GM19455 (cell line): ENCODE data around the gene MMP11.
"Not testable (repeated sequence)": the region's sequence is repeated elsewhere in the genome, so short reads cannot be mapped to it uniquely, and the experiment has no call there.

ENCODE experiments used
- ATAC-seq: cut with Tn5 transposase; IDR thresholded peaks from one replicate; pipeline ENCODE4 v1.9.1; 2021; ENCODE audit not compliant: unreplicated experiment

The MMP11 gene, protein sequence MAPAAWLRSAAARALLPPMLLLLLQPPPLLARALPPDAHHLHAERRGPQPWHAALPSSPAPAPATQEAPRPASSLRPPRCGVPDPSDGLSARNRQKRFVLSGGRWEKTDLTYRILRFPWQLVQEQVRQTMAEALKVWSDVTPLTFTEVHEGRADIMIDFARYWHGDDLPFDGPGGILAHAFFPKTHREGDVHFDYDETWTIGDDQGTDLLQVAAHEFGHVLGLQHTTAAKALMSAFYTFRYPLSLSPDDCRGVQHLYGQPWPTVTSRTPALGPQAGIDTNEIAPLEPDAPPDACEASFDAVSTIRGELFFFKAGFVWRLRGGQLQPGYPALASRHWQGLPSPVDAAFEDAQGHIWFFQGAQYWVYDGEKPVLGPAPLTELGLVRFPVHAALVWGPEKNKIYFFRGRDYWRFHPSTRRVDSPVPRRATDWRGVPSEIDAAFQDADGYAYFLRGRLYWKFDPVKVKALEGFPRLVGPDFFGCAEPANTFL

DNA sequence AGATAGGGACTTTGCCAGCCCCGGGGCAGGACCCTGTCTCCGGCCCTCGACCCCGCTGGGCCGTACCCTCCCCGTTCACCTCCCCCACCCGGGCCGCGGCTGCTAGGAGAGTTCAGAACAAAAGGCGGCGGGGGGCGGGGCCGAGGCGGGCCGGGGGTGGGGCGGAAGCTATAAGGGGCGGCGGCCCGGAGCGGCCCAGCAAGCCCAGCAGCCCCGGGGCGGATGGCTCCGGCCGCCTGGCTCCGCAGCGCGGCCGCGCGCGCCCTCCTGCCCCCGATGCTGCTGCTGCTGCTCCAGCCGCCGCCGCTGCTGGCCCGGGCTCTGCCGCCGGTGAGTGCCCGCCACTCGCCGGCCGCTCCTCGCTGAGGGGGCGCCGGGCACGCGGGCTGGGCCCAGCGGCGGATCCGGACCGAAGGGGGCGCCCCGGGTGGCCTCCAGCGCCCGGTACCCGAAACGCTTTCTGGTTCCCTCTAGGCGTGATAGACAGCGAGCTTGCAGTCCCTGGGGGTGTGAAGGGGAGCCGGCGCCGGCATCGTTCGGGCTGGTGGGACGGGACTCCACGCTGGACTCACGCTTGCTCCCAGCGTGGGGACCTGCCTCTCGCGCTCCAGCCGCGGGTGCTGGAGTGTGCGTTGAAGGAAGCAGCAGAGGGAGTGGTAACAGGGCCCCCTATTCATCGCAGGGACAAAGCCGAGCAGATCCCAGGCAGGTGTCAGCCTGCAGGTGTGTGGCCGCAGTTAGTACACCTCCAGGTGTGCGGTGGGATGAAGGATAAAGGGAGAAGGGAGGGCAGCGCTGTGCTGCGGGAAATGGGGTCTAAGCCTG, at the start of gene MMP11:
MMP11 (plus strand) TSS at position 201 of the 825 bp plus-strand sequence; CDS start at position 223, 22 bp downstream.
- no peak for ATAC-seq

- not testable (repeated sequence) for ATAC-seq
These were observed 44.5 kb upstream of the MMP11 start for GRCh38 chr22:23728108-23728507.

GRCh38 chr22:23737696-23738095, 35.0 kb upstream of the MMP11 start:
- no peak for ATAC-seq

- ATAC-seq = no peak
These were observed 30.0 kb upstream of the MMP11 start for GRCh38 chr22:23742505-23743264.

GRCh38 chr22:23743303-23743705, 29.3 kb upstream of the MMP11 start:
- no peak for ATAC-seq

- ATAC-seq = no peak
These were observed 28.6 kb upstream of the MMP11 start for GRCh38 chr22:23744001-23744400.

DNA sequence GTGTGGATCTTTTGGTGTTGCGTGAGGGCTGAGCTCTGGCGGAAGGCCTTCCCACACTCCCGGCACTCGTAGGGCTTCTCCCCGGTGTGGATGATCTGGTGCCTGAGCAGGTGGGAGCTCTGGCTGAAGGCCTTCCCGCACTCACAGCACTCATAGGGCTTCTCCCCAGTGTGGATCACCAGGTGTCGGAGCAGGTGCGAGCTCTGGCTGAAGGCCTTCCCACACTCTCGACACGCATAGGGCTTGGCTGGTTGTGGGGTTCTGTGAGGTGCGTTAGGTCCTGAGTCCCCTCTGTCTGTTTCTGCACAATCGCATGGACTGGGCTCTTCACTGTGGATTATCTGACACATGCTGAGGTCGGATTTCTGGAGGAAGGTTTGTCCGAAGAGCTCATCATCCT, 28.2 kb upstream of the MMP11 start:
- no peak for ATAC-seq

- no peak for ATAC-seq
These were observed 26.9 kb upstream of the MMP11 start for GRCh38 chr22:23745791-23746190.

DNA sequence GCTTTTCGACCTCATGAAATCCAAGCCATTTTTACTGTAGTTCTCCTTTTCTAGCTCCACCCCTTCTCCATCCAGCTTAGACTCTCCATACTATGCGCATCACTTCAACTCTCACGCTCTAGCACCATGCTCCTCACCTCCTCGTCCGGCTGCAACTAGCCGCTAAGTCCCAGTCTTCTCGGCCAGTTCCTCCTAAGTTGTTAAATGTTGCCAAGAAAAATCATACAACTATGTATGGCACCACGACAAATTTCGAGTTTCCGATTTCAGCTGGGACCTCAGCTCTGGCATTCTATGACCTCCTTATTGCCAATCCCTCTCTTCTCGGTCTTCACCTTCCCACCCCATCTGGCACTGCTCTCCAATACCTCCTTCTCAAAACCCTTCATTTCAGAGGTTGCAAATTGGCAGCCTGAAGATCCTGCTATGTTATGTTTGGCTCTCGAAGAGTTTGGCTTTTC, 22.8 kb upstream of the MMP11 start:
- no peak for ATAC-seq

DNA sequence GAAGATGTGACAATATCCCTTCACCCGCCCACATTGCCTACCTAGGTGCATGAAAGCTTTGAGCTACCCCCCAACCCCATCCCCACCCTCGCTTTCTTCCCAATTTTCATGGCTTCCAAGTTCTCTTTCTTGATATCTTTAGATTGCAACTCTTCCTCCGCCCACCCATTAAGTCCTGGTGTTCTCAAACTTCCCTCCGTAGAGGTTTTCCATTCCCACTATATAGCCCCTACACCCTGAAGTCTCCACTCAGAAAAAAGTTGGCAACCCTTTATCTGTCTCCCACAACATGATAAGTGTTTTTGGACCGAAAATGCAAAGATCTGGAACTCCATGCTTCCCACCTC, 22.3 kb upstream of the MMP11 start:
- no peak for ATAC-seq

DNA sequence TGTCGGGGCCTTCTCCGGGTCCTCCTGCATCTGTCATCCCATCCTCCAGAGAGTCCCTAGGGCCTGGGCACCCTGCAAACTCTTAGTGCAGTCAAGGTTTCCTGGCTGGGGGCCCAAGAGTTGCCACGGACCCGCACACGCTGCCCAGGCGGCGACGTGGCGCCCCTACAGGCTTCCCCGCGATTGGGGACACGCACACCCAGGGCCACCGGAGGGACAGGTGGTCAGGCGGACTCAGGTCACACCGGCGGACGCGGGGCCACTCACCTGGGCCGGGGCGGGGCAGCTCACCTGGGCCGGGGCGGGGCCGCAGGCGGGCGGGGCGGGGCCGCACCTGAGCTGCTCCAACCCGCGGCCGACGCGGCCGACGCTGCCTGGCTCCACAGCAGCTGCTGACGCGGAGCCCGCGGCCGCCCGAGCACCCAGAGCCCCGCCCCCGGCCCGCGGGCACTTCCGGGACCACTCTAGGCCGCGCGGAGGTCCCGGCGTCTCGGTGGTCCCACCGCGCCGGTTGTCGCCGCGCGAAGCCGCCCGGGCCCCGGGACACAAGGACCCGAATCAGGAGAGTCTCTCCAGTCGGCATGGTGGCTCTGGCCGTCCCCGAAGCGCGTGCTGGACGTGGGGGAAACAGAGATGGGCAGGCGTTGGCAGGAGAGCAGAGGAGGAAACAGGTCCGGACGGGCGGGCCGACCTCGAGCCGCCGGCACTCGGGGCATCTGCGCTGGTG, 21.8 kb upstream of the MMP11 start, which contains the start of gene ZNF70:
ZNF70 (minus strand) TSS at position 399 of the 727 bp plus-strand sequence. CDS start 5,972 bp downstream, outside the sequence.
- peak; percentile 69 for ATAC-seq

GRCh38 chr22:23751441-23751996, 21.1 kb upstream of the MMP11 start:
- peak; percentile 14 for ATAC-seq

GRCh38 chr22:23752090-23752691, 20.5 kb upstream of the MMP11 start:
- ATAC-seq = no peak

DNA sequence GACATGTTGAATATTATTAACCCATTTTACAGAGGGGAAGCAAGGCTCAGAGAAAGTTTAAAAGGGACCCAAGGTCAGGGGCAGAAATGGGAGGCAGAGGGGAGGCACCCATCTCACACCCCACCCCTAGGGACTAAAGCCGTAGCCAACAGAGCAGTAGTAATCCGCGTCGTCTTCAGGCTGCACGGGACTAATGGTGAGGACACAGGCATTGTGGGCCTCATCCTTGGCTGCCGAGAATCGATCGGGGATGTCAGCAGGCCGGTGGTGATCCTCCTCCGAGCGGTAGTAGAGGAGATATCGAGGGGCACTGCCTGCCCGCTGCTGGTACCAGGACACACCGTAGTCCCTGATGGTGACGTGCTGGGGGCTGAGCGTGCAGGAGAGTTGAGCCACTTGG, 19.9 kb upstream of the MMP11 start:
- no peak for ATAC-seq

GRCh38 chr22:23753385-23753784, 19.3 kb upstream of the MMP11 start:
- ATAC-seq = no peak

DNA sequence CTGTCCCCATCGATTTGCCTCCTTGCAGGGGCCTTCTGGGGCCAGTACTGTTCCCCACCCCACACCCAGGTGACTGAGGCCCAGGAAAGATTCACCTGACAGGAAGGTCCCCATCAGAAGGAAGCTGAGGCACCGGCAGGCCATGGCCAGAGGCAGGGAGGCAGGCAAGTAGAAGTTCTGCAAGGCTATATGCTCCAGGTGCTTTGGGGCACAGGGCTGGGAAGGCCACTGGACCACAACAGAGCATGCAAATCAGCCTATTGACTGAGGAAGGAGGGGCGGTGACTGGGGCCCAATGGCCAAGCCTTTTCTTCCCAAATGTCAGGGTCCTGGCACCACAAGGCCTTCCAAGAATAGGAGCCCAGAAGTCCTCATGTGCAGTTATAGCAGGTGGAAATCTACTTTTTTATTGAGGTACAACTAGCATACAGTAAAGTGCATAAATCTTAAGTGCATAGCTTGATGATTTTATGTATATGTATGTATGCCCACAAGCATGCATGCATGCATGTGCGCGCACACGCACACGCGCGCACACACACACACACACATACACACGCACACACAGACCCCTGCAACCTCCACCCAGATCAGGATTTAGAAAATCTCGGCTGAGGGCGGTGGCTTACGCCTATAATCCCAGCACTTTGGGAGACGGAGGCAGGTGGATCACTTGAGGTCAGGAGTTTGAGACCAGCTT, 18.3 kb upstream of the MMP11 start, which contains the start of gene VPREB3:
VPREB3 (minus strand) TSS at position 206 of the 700 bp plus-strand sequence; CDS start at position 144, 62 bp downstream.
- ATAC-seq = no peak

- no peak for ATAC-seq
These were observed 17.5 kb upstream of the MMP11 start for GRCh38 chr22:23754980-23755636.

DNA sequence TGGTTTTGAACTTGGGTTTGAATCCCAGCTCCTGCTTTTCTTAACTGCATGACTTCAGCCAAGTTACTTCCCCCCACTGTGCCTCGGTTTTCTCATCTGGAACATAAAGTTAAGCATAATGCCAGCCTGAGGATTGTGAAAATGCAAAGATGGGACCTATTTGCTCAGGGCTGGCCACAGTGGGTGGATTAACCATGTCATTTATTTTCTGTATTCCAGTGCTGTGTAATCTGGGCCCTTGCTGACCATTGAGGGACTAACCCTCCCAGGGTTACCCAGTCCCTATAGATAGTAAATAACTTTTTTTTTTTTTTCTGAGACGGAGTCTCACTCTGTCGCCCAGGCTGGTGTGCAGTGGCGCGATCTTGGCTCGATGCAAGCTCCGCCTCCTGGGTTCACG, 16.9 kb upstream of the MMP11 start:
- no peak for ATAC-seq
